Measurements from ENCODE around the gene FSD1L.

FSD1L gene

DNA sequence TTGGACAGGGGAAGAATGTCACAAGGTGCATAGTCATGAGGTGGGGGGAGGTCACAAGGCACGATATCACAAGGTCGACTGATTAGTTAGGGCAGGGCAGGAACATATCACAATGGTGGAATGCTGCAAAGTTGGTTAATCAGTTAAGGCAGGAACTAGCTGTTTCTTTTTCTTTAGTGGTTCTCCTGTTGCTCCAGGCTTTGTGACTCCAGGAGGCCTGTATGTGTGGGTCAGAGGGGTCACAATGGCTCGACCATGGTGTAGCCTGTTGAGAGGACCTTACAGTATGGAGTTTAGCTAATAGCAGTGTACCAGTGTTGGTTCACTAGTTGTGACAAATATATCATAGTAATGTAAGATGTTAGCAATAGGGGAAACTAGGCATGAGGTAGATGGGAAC, 12.4 kb upstream of the FSD1L start:
- no peak for DNase-seq (ENCODE audit: low read depth in 2 of 2)

DNA sequence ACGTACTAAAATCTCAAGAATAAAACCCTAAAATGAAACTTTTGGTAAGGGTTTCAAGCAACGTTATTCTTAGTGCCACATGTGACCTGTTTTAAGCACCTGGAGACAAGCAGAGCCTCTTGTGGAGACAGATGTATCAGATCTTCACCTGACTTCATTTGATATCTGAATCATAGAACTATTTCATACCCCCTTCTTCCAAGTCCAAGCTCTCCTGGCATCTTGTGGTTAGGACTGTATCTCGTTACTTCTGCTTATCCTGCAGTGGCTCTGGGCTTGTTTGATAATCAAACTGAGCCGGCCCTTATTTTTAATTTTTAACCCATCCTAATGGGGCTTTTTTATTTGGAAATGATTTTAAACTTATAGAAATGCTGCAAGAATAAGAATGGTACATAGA, 11.1 kb upstream of the FSD1L start:
- DNase-seq (ENCODE audit: low read depth in 2 of 2) = no peak

GRCh38 chr9:105437704-105438103, 10.1 kb upstream of the FSD1L start:
- DNase-seq (ENCODE audit: low read depth in 2 of 2) = no peak

GRCh38 chr9:105438141-105438806, 9.6 kb upstream of the FSD1L start:
- DNase-seq (ENCODE audit: low read depth in 2 of 2) = no peak

DNA sequence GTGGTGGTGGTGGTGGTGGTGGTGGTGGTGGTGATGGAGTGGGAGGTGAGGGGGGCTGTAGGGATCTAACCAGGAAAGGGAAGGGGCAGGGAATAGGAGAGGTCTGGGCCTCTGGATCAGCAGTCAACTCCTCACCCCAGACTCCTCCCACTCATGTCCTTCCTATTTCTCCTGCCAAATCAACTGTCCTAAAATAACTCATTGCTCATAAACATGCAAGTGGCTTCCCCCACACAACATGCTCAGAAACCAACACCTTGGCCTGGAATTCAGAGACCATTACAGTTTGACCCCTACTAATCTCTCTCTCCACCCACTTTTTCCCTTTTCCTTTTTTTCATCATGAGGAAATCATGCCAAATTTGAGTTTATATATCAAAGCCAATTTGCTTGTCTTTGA, 8.4 kb upstream of the FSD1L start:
- DNase-seq (ENCODE audit: low read depth in 2 of 2) = no peak

- DNase-seq (ENCODE audit: low read depth in 2 of 2) = no peak
These were observed 6.1 kb upstream of the FSD1L start for GRCh38 chr9:105441616-105442160.

DNA sequence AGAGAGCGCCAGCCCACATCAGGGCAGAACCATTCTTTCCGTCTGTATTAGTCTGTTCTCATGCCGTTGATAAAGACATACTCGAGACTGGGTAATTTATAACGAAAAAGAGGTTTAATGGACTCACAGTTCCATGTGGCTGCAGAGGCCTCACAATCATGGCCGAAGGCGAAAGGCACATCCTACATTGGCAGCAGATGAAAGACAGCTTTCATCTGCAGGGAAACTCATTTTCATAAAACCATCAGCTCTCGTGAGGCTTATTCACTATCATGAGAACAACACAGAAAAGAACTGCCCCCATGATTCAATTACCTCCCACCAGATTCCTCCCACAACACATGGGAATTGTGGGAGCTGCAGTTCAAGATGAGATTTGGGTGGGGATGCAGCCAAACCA, 4.7 kb upstream of the FSD1L start:
- DNase-seq (ENCODE audit: low read depth in 2 of 2) = no peak

DNA sequence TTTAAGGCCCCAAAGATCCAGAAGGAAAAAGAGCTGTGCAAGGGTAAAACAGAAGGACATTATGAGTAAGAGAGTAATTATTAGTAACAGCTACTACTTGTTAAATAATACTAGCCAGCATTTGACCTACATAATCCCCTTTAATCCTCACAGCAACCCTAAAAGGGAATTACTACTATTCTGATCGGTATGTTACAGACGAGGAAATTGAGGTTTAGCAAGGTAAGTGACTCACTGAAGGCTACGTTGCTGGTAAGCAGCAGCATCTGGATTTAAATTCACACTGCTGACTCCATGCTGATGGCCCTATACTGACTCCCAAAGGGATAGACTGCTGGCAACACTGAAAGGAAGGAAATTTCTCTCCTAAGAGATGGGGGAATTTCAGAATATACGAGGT, 3.7 kb upstream of the FSD1L start:
- no peak for DNase-seq (ENCODE audit: low read depth in 2 of 2)

DNA sequence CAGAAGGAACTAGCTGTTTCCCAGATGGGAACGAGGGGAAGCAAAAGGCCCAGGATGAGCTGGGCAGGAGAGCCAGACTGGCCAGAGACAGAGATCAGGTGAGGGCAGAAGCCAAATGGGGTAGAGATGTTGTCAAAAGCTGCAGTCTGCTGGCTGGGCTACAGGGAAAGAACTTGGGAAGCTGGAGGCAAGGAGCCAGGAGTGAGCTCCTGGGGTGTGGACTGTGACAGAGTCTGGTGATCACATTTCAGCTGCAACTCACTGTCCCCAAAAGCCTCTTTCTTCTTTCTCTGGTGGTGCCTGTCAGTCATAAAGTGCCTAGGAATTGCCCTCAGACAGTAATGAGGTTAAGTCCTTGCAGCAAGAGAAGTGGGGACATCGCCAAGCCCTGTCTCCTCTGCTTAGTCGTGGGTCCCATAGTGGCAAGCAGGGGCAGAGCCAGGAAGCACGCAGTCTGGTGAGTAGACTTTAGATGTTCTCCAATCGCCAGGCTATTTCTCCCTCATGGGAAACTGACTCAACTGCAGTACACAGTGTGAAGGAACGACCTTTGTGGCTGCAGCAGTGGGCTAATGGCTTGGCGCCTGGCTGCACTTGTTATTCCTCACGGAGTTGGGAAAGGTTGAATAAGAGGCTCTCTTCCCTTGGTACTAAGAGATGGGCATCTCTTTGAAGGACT, 2.5 kb upstream of the FSD1L start:
- DNase-seq (ENCODE audit: low read depth in 2 of 2) = no peak

DNA sequence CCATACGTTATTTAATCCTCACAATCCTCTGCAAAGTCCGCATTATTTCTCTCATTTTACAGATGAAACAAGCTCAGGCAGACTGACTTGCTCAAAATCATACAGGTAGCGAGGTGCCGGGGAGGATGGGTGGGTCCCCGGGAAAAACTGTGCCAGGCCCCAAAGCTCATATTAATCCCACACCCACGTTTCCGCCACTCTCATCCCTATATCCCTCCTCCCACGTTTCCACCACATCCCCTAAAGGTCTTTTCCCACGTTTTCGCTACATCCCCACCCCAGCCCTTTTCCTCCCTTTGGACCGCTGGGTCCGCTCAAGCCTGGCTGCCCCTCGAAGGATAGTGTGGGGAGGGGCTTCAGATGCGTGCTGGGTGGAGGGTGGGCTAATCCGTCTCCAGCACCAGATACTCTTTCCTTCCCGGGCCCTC, 434 bp upstream of the FSD1L start:
- no peak for DNase-seq (ENCODE audit: low read depth in 2 of 2)

DNA sequence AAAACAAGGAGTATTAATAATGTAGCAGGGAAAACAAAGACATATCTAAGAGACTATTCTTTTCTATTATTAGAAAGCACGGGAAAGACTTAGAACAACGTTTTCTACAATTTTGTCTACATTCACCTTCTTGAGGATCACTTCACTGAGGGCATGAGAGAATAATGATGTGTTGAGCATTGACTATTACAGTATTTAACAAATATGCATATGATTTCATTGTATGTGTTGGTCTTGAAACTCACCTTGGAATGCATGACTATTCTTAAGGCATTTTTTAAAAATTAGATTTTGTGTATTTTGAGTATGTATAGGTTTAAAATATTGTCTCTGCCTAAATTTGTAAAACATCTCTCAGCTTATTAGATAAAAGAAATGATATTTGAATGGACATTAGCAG, 1.2 kb downstream of the FSD1L start:
- DNase-seq (ENCODE audit: low read depth in 2 of 2) = no peak

DNA sequence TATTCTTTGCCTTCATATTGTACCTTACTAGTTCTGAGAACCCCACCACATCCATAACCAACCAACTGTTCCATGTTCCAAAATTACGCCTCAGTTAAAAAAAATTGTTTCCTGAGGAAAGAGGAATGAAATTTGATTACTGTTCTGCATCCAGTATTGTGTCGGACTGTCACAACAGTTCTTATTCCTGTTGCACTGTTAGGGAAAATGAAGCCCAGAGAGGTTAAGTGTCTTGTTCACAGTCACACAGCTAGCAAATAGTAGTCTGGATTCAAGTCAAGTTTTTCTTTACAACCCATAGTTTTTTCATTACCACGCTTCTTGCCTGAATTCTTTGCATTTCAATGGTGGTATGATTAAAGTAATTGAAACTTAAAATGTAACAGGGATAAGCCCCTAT, 4.4 kb downstream of the FSD1L start:
- DNase-seq (ENCODE audit: low read depth in 2 of 2) = no peak

DNA sequence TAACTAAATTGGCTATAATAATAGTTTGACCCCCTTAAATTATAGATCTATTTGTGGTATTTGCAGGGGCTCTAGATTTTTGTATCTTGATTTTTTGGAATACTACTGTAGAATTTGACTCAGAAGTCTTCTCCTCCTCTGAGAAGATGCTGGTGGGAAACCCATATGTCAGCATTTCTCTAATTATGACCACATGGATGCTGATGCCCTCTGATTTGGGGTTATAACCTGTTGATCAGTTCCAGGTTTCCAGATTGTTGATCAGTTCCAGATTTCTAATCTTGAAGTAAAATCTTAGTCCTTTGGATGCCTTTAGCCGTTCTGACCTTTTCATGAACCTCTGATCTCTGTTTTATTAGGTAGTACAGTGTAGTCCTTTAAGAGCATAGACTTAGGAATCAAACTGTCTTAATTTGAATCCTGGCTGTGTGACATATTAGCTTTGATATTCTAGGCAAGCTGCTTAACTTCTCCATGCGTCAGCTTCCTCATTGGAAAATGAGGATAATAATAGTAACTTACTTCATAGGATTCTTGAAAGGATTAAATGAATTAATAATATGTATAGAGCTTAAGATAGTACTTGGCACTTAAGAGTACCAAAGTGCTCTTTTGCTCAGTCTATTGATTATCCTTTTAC, 8.1 kb downstream of the FSD1L start:
- no peak for DNase-seq (ENCODE audit: low read depth in 2 of 2)

DNA sequence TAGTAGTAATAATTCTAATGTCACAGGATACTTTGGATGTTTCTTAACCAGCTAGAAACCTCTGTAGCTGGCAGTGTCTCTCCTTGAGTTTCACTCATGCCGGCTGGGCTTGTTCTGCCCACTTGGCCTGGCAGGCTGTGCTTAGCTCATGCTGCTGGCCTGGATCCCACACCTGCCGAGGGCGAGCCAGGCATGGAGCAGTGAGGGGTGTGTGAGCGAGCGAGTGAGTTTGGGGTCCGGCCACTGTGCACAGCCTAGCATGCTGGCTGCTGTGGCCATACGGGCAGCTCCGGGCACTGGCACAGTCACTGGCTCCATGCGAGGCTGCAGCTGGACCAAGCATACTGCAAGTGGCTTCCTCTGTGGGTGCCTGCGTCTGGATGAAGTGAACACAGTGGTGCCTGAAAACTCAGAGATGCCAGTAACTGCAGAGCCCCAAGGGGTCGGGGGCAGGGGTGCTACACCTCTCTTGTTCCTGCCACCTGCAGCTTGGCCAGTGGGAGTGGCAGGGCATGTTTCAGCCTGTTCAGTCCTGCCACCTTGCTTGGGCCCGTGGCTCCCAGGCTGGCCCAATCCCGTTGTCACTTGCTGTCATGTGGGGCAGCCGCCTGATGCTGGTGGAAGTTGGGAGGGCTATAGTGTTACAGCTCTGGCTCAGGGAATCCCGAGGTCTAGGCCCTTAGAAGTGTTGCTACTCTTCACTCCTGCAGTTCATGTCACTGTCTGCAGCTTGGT, 9.9 kb downstream of the FSD1L start:
- DNase-seq (ENCODE audit: low read depth in 2 of 2) = no peak

GRCh38 chr9:105458404-105458803, 10.6 kb downstream of the FSD1L start:
- DNase-seq (ENCODE audit: low read depth in 2 of 2) = no peak

DNA sequence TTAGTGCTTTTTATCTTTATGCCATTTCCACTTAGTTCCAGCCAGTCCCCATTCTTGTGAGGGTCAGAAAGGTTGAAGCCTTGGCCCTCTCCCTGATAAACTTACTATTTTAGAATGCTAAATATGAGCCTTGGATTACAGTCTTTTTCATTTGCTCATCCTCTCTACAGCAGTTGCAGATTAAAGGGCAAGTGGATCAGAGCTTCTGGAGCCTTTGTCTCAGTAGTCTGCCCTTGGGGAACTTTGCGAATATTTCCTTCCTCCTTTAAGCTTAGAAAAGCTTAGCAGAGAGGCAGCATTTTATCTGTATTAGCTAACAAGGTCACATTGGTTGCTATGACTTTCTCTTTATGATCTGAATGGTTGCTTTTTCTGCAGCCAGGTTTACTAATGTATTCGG, 11.5 kb downstream of the FSD1L start:
- DNase-seq (ENCODE audit: low read depth in 2 of 2) = no peak

DNA sequence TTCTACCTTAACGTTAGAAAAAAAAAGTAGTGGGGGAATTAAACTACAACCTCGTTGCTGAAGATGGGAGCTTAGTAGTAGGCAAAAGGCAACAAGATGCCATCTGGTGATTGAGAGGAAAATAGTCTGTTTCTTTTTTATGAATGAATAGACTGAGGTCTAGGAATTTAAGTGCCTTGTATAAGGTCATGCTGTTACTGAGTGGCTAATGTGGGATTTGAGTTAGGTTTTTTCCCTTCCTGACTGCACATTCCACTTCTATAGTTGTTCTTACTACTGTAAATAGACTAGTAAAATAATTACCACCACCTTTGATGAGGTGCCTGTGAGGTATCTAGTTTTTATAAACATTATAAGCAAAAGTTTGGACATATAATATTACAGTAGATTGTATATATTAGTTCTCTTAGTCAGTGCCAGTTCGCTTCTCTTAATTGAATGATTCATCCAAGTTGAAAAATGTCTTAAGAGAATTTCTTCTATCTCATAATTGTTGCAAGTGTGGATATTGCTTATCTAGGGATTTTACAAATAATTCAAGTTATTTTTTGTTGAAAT, 19.1 kb downstream of the FSD1L start:
- no peak for DNase-seq (ENCODE audit: low read depth in 2 of 2)

DNA sequence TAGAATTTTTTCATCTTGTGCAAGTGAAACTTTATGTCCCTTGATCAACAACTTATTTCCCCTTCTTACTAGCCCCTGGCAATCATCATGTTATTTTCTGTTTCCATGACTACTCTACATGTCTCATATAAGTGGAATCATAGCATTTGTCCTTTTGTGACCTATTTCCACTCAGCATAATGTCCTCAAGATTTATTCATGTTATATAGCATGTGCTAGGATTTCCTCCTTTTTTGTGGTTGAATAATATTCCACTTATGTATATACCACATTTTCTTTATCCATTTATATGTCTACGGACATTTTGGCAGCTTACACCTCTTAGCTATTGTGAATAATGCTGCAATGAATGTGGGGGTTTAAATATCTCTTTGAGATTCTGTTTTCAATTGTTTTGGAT, 21.0 kb downstream of the FSD1L start:
- DNase-seq (ENCODE audit: low read depth in 2 of 2) = no peak

DNA sequence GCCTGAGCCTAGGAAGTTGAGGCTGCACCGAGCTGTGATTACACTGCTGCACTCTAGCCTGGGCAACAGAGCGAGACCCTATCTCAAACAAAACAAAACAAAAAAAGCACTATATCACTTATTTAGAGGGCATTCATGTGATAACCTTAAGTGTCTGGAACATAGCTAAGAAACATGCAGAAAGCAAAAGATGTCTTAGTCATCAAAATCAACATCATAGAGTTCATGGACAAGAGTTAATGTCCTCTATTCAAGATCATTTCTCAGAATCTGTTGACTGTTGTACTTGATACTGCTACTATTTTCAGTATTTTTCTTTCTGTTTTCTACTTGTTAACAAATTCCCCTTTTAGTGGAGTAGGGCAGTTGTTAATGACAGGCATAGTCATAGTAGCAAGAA, 25.4 kb downstream of the FSD1L start:
- no peak for DNase-seq (ENCODE audit: low read depth in 2 of 2)

- no peak for DNase-seq (ENCODE audit: low read depth in 2 of 2)
These were observed 27.5 kb downstream of the FSD1L start for GRCh38 chr9:105475302-105475701.

DNA sequence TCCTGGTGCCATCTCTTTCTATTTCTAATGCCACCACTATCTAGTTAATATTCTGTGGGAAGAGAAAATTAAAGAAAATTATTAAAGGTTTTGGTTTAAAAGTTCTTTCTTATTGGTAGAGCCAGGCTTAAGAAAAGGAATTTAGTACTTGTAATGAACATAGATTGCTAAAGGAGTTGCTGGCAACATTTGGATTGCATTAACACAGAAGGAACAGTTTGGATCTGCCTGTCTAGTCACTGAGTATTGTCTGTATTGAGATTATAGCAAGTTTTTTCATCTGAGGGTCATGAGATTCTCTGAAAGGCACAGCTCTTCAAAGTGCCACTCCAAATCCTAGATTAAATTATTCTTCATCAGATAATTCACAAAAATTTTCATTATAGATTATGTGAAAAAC, 32.0 kb downstream of the FSD1L start:
- no peak for DNase-seq (ENCODE audit: low read depth in 2 of 2)

- DNase-seq (ENCODE audit: low read depth in 2 of 2) = no peak
These were observed 35.8 kb downstream of the FSD1L start for GRCh38 chr9:105483618-105484017.

Measured in stimulated activated CD4-positive, alpha-beta T cell treated with anti-CD3 and anti-CD28 coated beads, Interleukin-1b, Interleukin-23, amount 100 ng/mL, for 4 hours (primary cell).